GM18505 (cell line): ENCODE results near the gene ZNF485.
"Not testable (repeated sequence)": the region's sequence is repeated elsewhere in the genome, so short reads cannot be mapped to it uniquely, and the experiment has no call there.

ENCODE experiments used
- ATAC-seq: cut with Tn5 transposase; IDR thresholded peaks from one replicate; pipeline ENCODE4 v1.9.1; 2021; ENCODE audit not compliant: unreplicated experiment
- POLR2A ChIP-seq: IDR thresholded peaks from 4 replicates; pipeline ENCODE4 v1.6.1; 2011; ENCODE audit warnings: borderline replicate concordance; ENCODE audit not compliant: insufficient read depth, insufficient read length; ENCODE audit errors: extremely low read depth

ZNF485 gene

DNA sequence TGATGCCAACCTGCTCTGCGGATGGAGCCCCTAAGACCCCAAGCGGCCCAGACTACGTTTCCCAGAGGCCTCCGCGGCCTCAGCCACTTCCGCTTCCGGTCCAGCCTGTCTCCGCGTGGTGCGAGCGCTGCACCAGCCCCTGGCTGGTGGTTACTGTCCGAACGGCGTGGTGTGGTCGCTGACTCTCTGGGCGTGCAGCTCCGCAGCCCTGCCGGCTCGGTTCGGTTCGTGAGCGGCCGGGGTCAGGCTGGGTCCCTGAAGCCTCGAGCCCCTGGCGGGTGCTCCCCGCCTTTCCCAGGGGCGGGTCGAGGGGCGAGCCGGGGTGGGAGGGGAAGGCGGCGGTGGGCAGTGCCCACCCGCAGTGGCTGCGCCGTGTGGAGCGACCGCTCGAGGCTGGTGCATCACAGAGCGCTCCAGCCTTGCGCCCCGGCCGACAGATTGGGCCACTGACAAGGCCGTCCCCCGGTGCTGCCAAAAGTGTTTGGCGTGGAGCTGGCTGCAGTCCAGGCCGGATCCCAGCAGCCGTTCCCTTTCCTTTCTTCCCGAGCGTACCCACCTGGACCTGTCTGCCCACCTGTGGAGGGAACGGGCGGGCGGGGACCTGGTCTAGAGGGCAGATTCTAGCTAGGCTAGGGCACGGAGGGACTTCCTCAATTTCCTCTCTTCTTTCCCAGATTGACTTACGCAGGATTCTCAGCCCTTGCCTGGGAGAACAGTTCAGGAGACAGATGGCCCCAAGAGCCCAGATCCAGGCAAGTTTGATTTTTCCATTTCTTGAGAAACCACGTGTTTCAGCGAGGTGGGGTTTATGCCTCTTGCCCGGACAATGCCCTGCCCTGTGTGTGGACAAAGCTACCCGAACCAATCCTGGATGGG is at the start of gene ZNF485:
ZNF485 (plus strand) TSS at position 116 of the 876 bp plus-strand sequence; CDS start at position 729, 613 bp downstream.
- TF ChIP-seq POLR2A, result peak; percentile 82
- ATAC-seq, result peak; percentile 99

GRCh38 chr10:43557214-43557613 is 49.0 kb upstream of the ZNF485 start:
- ATAC-seq, result no peak
- no peak for TF ChIP-seq POLR2A

DNA sequence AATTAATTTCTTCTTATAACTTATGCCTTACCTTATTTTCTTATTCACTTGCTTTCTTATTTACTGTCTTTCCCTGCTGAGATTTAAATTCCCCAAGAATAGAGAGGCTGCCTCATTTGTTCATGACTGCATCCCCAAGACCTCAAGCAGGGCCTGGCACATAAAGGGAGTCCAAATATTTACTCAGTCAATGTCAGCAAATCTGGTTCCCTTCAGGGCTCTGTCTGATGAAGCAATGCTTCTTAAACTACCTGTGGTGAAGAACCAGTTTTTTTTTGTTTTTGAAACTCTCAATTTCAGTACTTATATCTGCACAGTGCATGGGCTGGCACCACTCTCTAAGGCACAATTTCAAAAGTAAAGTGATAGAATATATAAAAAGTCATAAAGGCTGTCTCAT is 36.6 kb upstream of the ZNF485 start:
- no peak for TF ChIP-seq POLR2A
- ATAC-seq, result no peak

DNA sequence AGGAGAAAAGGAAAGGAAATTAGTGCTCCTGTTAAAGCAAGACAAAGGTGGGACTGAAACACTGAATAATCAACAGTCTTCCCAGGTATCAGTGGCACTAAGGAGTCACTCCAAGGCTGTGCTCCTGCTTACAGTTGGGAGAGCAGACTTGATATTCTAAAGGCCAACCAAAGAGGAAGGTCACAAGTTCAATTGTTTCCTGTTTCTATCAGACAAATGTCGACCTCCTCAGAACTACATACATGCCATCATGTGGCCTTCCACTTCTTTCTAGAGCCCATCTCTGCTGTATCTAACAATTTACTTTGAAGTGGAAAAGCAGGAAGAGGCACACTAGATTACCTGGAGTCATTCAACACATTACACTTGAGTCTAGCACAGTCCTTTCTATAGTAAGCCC is 35.3 kb upstream of the ZNF485 start:
- no peak for ATAC-seq
- no peak for TF ChIP-seq POLR2A

DNA sequence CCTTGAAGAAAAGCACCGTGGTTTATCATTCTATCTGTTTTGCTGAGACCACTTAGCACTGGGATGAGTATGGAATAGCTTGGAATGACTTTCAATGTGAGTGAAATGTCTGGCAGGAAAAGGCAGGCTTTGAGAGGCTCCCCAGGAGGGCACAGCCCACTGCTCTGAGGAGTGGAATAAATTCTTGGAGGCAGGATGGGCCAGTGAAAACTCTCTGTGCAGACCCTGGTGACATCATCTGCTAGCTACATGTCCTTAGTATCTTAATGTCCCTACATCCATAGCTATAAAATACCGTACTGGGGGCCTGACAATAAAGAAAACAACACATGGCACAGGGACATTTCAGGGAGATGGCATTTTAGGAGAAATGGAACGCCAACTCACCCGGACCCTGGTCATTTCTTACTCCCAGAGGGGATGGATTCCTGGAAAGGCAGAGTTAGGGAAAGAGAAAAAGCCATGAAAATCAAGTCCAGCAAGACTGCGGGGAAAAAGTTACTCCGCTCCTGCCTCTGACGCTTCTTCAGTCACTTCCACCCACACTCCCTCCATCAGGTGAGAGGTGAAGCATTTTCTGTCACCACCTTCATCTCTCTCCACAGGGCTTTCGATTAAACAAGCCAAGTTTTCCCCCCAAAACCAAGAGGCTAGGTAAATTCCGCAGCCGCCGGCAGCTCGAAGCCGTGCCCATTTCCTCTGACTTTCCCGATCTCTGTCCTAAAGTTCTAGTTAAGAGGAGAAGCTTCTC is 32.8 kb upstream of the ZNF485 start:
- ATAC-seq, result no peak
- TF ChIP-seq POLR2A, result no peak

DNA sequence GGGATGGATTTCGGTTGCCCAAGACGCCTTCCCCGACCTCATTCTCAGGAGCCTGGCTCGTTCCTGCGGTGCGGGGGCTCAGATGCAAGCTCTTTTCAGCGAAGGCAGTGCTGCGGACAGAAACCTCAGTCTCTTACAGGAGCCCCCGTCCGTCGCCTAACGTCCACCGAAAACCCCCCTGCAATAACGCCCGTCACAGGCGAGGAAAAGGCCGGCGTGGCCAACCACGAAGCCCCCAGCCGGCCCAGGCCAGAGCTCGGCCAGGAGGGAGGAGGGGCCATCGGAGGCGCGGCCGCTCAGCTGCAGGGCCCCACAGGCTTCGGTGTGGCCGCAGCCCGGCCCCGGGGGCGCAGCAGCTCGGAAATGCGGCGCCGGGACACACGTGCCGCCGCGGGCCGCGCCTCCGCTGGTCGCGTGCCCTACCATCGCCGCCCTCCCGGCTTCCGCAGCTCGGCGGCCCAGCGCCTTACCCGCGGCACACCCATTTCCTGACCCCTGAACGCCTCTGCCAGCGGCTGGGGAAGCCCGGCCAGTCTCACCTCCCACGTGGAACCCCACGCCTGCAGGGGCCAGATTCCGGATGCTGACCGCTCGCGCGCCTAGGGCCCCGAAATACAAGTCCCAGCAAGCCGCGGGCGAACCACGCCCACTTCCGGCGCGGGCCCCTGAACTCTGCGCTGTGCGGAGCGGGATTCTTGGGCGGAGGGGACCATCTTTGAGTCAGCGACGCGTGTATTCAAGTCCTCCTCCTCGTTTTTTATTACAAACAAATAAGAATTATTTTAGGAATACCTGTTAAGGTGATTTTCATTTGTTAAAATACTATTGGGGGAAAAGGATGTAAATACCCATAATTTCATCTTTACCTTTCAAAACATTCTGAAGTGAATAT is 32.0 kb upstream of the ZNF485 start, which contains the start of gene ZNF239:
ZNF239 (minus strand) TSS at position 616 of the 892 bp plus-strand sequence. CDS start 16,537 bp downstream, outside the sequence.
- peak; percentile 95 for ATAC-seq
- TF ChIP-seq POLR2A, result no peak

DNA sequence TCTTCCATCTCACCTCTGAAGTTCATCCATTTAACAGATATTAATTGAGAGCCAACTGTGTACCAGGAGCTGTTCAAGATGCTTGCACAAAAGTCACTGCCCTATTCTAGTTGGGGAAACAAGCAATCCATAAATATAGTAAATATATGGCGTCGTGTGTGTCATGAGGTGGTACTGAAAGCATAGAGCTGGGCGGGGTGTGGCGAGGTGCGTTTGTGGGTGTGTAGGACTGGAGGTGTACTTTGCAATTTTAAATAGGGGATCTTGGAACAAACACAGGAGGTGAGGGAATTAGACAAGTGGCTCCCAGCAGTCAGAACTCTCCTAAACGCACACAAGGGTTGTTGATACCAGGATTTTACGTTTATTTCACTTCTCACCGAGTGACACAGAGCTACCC is 31.3 kb upstream of the ZNF485 start:
- no peak for TF ChIP-seq POLR2A
- no peak for ATAC-seq

- no peak for ATAC-seq
- no peak for TF ChIP-seq POLR2A
Observed at GRCh38 chr10:43576062-43576461, 30.2 kb upstream of the ZNF485 start.

- no peak for TF ChIP-seq POLR2A
- no peak for ATAC-seq
Observed at GRCh38 chr10:43576580-43576979, 29.7 kb upstream of the ZNF485 start.

GRCh38 chr10:43584051-43584450 is 22.2 kb upstream of the ZNF485 start:
- ATAC-seq, result no peak
- TF ChIP-seq POLR2A, result no peak

GRCh38 chr10:43585046-43585445 is 21.2 kb upstream of the ZNF485 start:
- ATAC-seq, result no peak
- no peak for TF ChIP-seq POLR2A

GRCh38 chr10:43585981-43586729 is 20.1 kb upstream of the ZNF485 start:
- no peak for ATAC-seq
- no peak for TF ChIP-seq POLR2A

GRCh38 chr10:43586730-43587115 is 19.5 kb upstream of the ZNF485 start:
- ATAC-seq, result not testable (repeated sequence)

DNA sequence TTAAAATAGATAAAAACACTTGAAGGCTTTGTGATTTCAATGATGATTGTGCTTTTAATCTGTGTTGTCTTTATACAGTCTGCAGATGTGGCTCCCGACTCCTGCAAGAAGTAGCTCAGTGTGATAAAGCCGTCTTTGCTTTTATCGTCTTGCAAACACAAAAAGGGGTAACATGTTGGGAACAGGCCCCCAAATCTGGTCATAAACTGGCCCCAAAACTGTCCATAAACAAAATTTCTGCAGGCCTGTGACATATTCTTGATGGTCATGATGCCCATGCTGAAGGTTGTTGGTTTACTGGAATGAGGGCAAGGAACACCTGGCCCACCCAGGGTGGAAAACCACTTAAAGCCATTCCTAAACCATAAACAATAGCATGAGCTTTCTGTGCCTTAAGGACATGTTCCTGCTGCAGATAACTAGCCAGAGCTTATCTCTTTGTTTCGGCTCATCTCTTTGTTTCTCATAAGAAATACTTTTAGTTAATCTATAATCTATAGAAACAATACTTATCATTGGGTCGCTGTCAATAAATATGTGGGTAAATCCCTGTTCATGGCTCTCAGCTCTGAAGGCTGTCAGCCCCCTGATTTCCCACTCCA is 14.8 kb upstream of the ZNF485 start:
- ATAC-seq, result no peak
- TF ChIP-seq POLR2A, result no peak
